Ovary (tissue), 3 donors: ENCODE measurements around the gene RIN2.

Experiments
- CTCF ChIP-seq, 3 donors: fragments of 450-650 bp in 2 of 3; fragments of 200-600 bp in 1 of 3; IDR thresholded peaks; one replicate each; pipeline versions ENCODE4 v1.5.1 to v1.8.0; 2016 to 2022; ENCODE audit warnings: antibody characterized with exemption in 3 of 3, mild to moderate bottlenecking in 1 of 3
- POLR2A ChIP-seq: fragments of 450-650 bp; IDR thresholded peaks from one replicate; pipeline ENCODE4 v1.6.1; 2017; ENCODE audit warnings: antibody characterized with exemption, mild to moderate bottlenecking, moderate library complexity
- donor health status: DM: no; HTN: no; CAD: no.

DNA sequence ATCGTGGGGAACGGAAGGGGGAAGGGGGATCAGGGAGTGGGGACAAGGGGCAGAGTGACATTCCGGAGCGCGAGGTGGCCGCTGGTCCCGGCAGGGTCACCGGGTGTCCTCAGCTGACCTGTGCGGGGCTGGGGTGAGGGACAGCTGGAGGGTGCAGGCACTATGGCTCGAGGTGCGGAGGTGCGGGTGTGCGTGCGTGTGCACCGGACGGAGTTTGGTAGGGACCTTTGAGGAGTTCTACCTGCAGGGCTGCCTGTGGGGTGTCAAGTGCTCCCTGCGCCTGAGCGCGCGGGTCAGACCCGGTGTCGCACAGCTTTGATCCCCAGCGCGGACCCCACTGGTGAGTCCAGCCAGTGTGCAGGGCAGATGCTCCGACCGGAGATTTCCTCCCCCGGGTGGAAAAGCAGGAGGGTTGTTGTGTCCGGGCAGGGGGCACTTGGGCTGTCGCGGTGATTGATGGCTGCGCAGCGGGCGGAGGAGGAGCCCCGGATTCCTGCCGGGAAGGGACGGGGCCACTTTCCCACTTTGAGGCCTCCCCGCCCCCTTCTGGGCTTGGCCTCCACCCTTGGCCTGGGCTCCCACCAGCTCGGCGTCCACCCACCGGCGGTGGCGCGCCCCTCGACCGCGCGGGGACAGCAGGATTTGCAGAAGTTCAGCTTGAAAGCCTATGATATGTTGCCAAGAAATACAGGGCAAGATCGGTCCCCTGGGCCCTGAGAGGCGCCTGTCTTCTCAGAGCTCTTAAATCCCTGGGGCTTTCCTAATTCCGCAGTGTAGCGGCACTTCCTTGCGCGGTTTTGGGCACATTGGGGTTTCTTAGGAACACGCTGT, 658 bp downstream of the RIN2 start:
- no peak for TF ChIP-seq POLR2A
- no peak for TF ChIP-seq CTCF (IDR thresholded peaks at IDR 0.05)
